Neural cell (in vitro differentiated cells): ENCODE data around the gene ARID1A. TPM values are rescaled to one million over a fixed set of nuclear protein-coding genes. Genes with fewer than 3 reads are reported as not detected.

Experiments
- H2AFZ ChIP-seq: fragments of 200-600, 300-800 bp; sonication (generic), shearing (Covaris generic); 2 replicates; pipeline ENCODE4 v1.6.0; 2014; ENCODE audit warnings: low read depth, mild to moderate bottlenecking, antibody characterized with exemption, low read length, moderate library complexity
- H3F3A ChIP-seq: fragments of 200-600 bp; shearing (Covaris generic); 2 replicates; pipeline ENCODE4 v1.6.1; 2016; ENCODE audit warnings: mild to moderate bottlenecking, moderate library complexity, mixed read lengths, antibody characterized with exemption, low read length; ENCODE audit not compliant: insufficient read depth, poor library complexity, severe bottlenecking
- H3K27ac ChIP-seq: fragments of 200-600, 300-800 bp; sonication (generic), shearing (Covaris generic); 2 replicates; pipeline ENCODE4 v1.5.1; 2014; ENCODE audit warnings: mild to moderate bottlenecking, low read length, moderate library complexity
- H3K27me3 ChIP-seq: fragments of 300-800, 200-600 bp; sonication (generic), shearing (Covaris generic); 2 replicates; pipeline ENCODE4 v1.6.0; 2014; ENCODE audit warnings: mild to moderate bottlenecking, low read depth, low read length, moderate library complexity; ENCODE audit not compliant: insufficient read depth
- H3K36me3 ChIP-seq: fragments of 300-800, 200-600 bp; sonication (generic), shearing (Covaris generic); 2 replicates; pipeline ENCODE4 v1.5.1; 2014; ENCODE audit warnings: mild to moderate bottlenecking, antibody characterized with exemption, low read length, moderate library complexity; ENCODE audit not compliant: insufficient read depth
- H3K4me2 ChIP-seq: fragments of 300-800, 200-600 bp; sonication (generic), shearing (Covaris generic); 2 replicates; pipeline ENCODE4 v1.6.0; 2014; ENCODE audit warnings: mild to moderate bottlenecking, low read length
- H3K4me3 ChIP-seq: fragments of 300-800, 200-600 bp; sonication (generic), shearing (Covaris generic); 2 replicates; pipeline ENCODE4 v1.5.1; 2014; ENCODE audit warnings: mild to moderate bottlenecking, low read length, moderate library complexity
- H3K79me2 ChIP-seq: fragments of 200-600 bp; shearing (Covaris generic); replicated peaks from 2 replicates; pipeline ENCODE4 v1.6.0; 2014; ENCODE audit warnings: mild to moderate bottlenecking, low read length, moderate library complexity; ENCODE audit not compliant: insufficient read depth
- H3K9ac ChIP-seq: fragments of 300-800, 200-600 bp; sonication (generic), shearing (Covaris generic); 2 replicates; pipeline ENCODE4 v1.6.1; 2016; ENCODE audit warnings: mild to moderate bottlenecking, low read length, mixed read lengths
- H3K9me2 ChIP-seq: fragments of 200-600 bp; shearing (Covaris generic); 2 replicates; pipeline ENCODE4 v1.6.1; 2016; ENCODE audit warnings: mild to moderate bottlenecking, low read length, mixed read lengths; ENCODE audit not compliant: insufficient read depth
- H3K9me3 ChIP-seq: fragments of 200-600, 300-800 bp; sonication (generic), shearing (Covaris generic); 2 replicates; pipeline ENCODE4 v1.6.1; 2016; ENCODE audit warnings: mild to moderate bottlenecking, mixed run types, low read length, moderate library complexity, mixed read lengths
- H4K20me1 ChIP-seq: fragments of 200-600 bp; shearing (Covaris generic); 2 replicates; pipeline ENCODE4 v1.6.1; 2016; ENCODE audit warnings: mild to moderate bottlenecking, mixed run types; ENCODE audit not compliant: insufficient read depth
- EP300 ChIP-seq: fragments of 450-650 bp; conservative IDR thresholded peaks from 2 replicates; pipeline ENCODE4 v1.6.1; 2014; ENCODE audit warnings: antibody characterized with exemption, mild to moderate bottlenecking, moderate library complexity; ENCODE audit not compliant: poor library complexity, severe bottlenecking
- EZH2 ChIP-seq: fragments of 200-600, 300-800 bp; shearing (Covaris generic), sonication (generic); IDR thresholded peaks from 2 replicates; pipeline ENCODE4 v1.6.1; 2014; ENCODE audit warnings: antibody characterized with exemption, low read length, borderline replicate concordance, mild to moderate bottlenecking; ENCODE audit not compliant: insufficient read depth, poor library complexity, severe bottlenecking
- MXI1 ChIP-seq: fragments of 450-650 bp; conservative IDR thresholded peaks from 2 replicates; pipeline ENCODE4 v1.6.1; 2014; ENCODE audit warnings: antibody characterized with exemption, mild to moderate bottlenecking; ENCODE audit not compliant: poor library complexity, severe bottlenecking
- POLR2AphosphoS5 ChIP-seq: IDR thresholded peaks from 2 replicates; pipeline ENCODE4 v1.6.1; 2012
- RAD21 ChIP-seq: fragments of 450-650 bp; conservative IDR thresholded peaks from 2 replicates; pipeline ENCODE4 v1.6.1; 2014; ENCODE audit warnings: antibody characterized with exemption, mild to moderate bottlenecking, moderate library complexity
- SMC3 ChIP-seq: fragments of 450-650 bp; conservative IDR thresholded peaks from 2 replicates; pipeline ENCODE4 v1.6.1; 2014; ENCODE audit warnings: antibody characterized with exemption, mild to moderate bottlenecking, moderate library complexity; ENCODE audit not compliant: poor library complexity
- TAF1 ChIP-seq: IDR thresholded peaks from 2 replicates; pipeline ENCODE4 v1.6.1; 2012; ENCODE audit warnings: low read depth
- polyA plus RNA-seq: library from polyadenylated mRNA; depleted of rRNA; stranded (reverse); fragments of >200 nt; gene quantifications from 2 replicates; pipeline ENCODE4 v1.2.3, GENCODE V29; 2014
- TF ChIP-seq, protein P1 (sequence below): fragments of 450-650 bp; IDR thresholded peaks from 2 replicates; pipeline ENCODE4 v1.5.1; 2014; ENCODE audit warnings: antibody characterized with exemption, mild to moderate bottlenecking, moderate library complexity; ENCODE audit not compliant: poor library complexity, severe bottlenecking
- TF ChIP-seq, protein P2 (sequence below): IDR thresholded peaks from 2 replicates; pipeline ENCODE4 v1.6.1; 2012; ENCODE audit warnings: borderline replicate concordance

ARID1A gene
- polyA plus RNA-seq, 1 donor from 2014 or later = 13.2 TPM

DNA sequence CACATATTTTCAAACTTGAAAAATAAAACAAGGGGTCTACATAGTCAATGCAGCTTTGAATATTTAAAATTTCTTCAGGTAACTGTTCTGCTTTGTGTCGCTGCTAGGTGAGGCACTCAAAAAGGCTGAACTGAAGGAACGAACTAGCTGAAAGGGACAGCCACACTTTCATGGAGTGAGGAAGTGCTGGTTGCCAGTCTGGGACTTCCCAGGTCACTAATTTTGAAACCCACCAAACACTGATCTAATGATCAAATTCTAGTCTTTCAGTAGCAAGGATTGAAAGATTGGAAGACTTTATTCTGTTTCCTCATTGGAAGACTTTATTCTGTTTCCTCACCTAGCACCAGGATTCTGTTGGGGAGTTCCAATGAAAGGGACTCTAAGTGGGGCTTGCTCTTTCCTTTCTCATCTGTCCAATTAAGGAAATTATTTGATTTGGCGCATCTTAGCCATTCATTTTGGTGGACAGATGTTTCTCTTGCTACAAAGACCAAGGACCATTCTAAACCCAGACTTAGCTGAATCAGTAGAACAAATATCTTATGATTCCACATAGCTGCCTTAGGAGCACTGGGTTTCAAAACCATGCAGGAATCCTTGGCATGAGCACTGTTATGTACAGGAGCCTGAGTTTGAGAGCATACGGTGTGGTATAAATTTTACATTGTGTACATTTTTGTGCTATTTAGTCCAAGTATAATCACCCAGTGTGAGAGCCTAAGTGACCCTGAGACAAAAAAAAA is 10.9 kb upstream of the ARID1A start:
- no peaks in the 10 kb centered on the region for H3K79me2 ChIP-seq
- TF ChIP-seq POLR2AphosphoS5 (no peak), SMC3 (no peak), RAD21 (no peak), TAF1 (no peak), EZH2 (no peak), EP300 (no peak), MXI1 (no peak)
- TF ChIP-seq, protein P1, sequence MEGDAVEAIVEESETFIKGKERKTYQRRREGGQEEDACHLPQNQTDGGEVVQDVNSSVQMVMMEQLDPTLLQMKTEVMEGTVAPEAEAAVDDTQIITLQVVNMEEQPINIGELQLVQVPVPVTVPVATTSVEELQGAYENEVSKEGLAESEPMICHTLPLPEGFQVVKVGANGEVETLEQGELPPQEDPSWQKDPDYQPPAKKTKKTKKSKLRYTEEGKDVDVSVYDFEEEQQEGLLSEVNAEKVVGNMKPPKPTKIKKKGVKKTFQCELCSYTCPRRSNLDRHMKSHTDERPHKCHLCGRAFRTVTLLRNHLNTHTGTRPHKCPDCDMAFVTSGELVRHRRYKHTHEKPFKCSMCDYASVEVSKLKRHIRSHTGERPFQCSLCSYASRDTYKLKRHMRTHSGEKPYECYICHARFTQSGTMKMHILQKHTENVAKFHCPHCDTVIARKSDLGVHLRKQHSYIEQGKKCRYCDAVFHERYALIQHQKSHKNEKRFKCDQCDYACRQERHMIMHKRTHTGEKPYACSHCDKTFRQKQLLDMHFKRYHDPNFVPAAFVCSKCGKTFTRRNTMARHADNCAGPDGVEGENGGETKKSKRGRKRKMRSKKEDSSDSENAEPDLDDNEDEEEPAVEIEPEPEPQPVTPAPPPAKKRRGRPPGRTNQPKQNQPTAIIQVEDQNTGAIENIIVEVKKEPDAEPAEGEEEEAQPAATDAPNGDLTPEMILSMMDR = no peak
- TF ChIP-seq, protein P2, sequence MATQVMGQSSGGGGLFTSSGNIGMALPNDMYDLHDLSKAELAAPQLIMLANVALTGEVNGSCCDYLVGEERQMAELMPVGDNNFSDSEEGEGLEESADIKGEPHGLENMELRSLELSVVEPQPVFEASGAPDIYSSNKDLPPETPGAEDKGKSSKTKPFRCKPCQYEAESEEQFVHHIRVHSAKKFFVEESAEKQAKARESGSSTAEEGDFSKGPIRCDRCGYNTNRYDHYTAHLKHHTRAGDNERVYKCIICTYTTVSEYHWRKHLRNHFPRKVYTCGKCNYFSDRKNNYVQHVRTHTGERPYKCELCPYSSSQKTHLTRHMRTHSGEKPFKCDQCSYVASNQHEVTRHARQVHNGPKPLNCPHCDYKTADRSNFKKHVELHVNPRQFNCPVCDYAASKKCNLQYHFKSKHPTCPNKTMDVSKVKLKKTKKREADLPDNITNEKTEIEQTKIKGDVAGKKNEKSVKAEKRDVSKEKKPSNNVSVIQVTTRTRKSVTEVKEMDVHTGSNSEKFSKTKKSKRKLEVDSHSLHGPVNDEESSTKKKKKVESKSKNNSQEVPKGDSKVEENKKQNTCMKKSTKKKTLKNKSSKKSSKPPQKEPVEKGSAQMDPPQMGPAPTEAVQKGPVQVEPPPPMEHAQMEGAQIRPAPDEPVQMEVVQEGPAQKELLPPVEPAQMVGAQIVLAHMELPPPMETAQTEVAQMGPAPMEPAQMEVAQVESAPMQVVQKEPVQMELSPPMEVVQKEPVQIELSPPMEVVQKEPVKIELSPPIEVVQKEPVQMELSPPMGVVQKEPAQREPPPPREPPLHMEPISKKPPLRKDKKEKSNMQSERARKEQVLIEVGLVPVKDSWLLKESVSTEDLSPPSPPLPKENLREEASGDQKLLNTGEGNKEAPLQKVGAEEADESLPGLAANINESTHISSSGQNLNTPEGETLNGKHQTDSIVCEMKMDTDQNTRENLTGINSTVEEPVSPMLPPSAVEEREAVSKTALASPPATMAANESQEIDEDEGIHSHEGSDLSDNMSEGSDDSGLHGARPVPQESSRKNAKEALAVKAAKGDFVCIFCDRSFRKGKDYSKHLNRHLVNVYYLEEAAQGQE = no peak
- no peak overlapping the region for H2AFZ ChIP-seq
- H3K9me3 ChIP-seq = no peaks in the 10 kb centered on the region
- no peak overlapping the region for H3K27ac ChIP-seq
- no peak overlapping the region for H3K4me3 ChIP-seq
- H3K36me3 ChIP-seq = no peaks in the 10 kb centered on the region
- no peaks in the 10 kb centered on the region for H4K20me1 ChIP-seq
- H3K9ac ChIP-seq = no peak overlapping the region
- no peaks in the 10 kb centered on the region for H3K27me3 ChIP-seq
- no peaks in the 10 kb centered on the region for H3K9me2 ChIP-seq
- H3K4me2 ChIP-seq = no peak overlapping the region
- no peaks in the 10 kb centered on the region for H3F3A ChIP-seq

DNA sequence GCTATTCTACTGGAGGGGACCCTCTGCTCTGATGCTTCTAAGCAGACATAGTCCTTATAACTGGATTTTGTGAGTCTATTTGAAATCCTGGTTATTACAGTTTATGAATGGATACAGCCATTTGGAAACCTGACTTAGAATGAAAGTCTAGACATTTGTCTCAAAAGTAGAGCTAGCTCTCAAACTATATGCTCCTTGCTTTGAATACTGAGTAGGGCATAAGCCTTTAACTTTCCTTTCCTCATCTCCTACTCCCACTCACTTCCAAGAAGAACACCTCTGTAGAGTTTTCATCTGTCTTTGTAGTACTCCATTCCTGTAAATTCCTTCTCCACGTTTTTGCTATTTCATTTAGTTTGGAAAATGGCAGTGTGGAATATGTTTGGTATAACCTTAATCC is 9.0 kb upstream of the ARID1A start:
- no peak overlapping the region for H3K27ac ChIP-seq
- no peaks in the 10 kb centered on the region for H3K36me3 ChIP-seq
- H3K9me3 ChIP-seq = no peaks in the 10 kb centered on the region
- no peak overlapping the region for H3K9ac ChIP-seq
- no peaks in the 10 kb centered on the region for H3K9me2 ChIP-seq
- no peak overlapping the region for H3K4me2 ChIP-seq
- H4K20me1 ChIP-seq = no peaks in the 10 kb centered on the region
- H3K27me3 ChIP-seq = no peaks in the 10 kb centered on the region
- H2AFZ ChIP-seq = no peak overlapping the region
- no peaks in the 10 kb centered on the region for H3F3A ChIP-seq
- peaks cover 3% of the 10 kb centered on the region for H3K79me2 ChIP-seq
- no peak overlapping the region for H3K4me3 ChIP-seq
- no peak for TF ChIP-seq RAD21
- TF ChIP-seq EZH2 = no peak
- TF ChIP-seq EP300 = no peak
- TF ChIP-seq, protein P2 = no peak
- no peak for TF ChIP-seq SMC3
- no peak for TF ChIP-seq MXI1
- no peak for TF ChIP-seq POLR2AphosphoS5
- TF ChIP-seq, protein P1 = no peak
- TF ChIP-seq TAF1 = no peak
